Measurements from ENCODE around the gene TBX18.

The TBX18 gene

GRCh38 chr6:84773431-84774156 lies 9.2 kb upstream of the TBX18 start:
- no peak overlapping the region for H3K27ac ChIP-seq

GRCh38 chr6:84773133-84773430 lies 8.7 kb upstream of the TBX18 start:
- H3K27ac ChIP-seq, result no peak overlapping the region
- TF ChIP-seq CTCF (IDR thresholded peaks at IDR 0.05) (no peak), ZFX (IDR thresholded peaks at IDR 0.05; ENCODE audit: borderline replicate concordance) (no peak)

More at GRCh38 chr6:84773431-84774156, 9.2 kb upstream of the TBX18 start:
- TF ChIP-seq CTCF (IDR thresholded peaks at IDR 0.05) (no peak), ZFX (IDR thresholded peaks at IDR 0.05; ENCODE audit: borderline replicate concordance) (no peak)

- TF ChIP-seq CTCF (IDR thresholded peaks at IDR 0.05) (no peak), ZFX (IDR thresholded peaks at IDR 0.05; ENCODE audit: borderline replicate concordance) (no peak)
- H3K27ac ChIP-seq, result no peak overlapping the region
Measured at GRCh38 chr6:84772428-84773132, 8.2 kb upstream of the TBX18 start.

GRCh38 chr6:84771756-84772356 lies 7.5 kb upstream of the TBX18 start:
- TF ChIP-seq ZFX (IDR thresholded peaks at IDR 0.05; ENCODE audit: borderline replicate concordance) (no peak), CTCF (IDR thresholded peaks at IDR 0.05) (no peak)
- H3K27ac ChIP-seq, result no peak overlapping the region

GRCh38 chr6:84771125-84771755 lies 6.8 kb upstream of the TBX18 start:
- no peak for TF ChIP-seq ZFX (IDR thresholded peaks at IDR 0.05; ENCODE audit: borderline replicate concordance)
- TF ChIP-seq CTCF (IDR thresholded peaks at IDR 0.05), result no peak
- H3K27ac ChIP-seq, result no peak overlapping the region

- H3K27ac ChIP-seq, result no peak overlapping the region
- no peak for TF ChIP-seq ZFX (IDR thresholded peaks at IDR 0.05; ENCODE audit: borderline replicate concordance)
- TF ChIP-seq CTCF (IDR thresholded peaks at IDR 0.05), result no peak
Measured at GRCh38 chr6:84770521-84770920, 6.1 kb upstream of the TBX18 start.

All from 22Rv1 (cell line).